Measurements from ENCODE around the gene SASH3.

Gene SASH3

GRCh38 chrX:129798456-129798855 is 18.7 kb downstream of the SASH3 start:
- no peak overlapping the region for H2AFZ ChIP-seq (ENCODE audit: low read depth, low read length, severe bottlenecking)
- TF ChIP-seq EZH2phosphoT487 (conservative IDR thresholded peaks at IDR 0.05; ENCODE audit: low read length) (no peak), CTCF (IDR thresholded peaks at IDR 0.05; ENCODE audit: insufficient read depth, low read length, poor library complexity, severe bottlenecking) (no peak)

GRCh38 chrX:129798888-129799287 is 19.1 kb downstream of the SASH3 start:
- Histone ChIP-seq H3K4me3 (ENCODE audit: insufficient read depth, low read length, poor library complexity, severe bottlenecking) (no peak overlapping the region), H3K27ac (ENCODE audit: low read depth, low read length) (no peak overlapping the region), H3K4me2 (ENCODE audit: low read depth, low read length, poor library complexity, severe bottlenecking) (no peak overlapping the region), H3K36me3 (ENCODE audit: low read length) (no peaks in the 10 kb centered on the region), H3F3A (ENCODE audit: insufficient read depth) (peaks cover 35% of the 10 kb centered on the region), H4K20me1 (ENCODE audit: low read depth, low read length) (no peaks in the 10 kb centered on the region), H2AFZ (ENCODE audit: low read depth, low read length, severe bottlenecking) (no peak overlapping the region), H3K9me2 (replicated peaks; ENCODE audit: insufficient read depth, low read length) (no peaks in the 10 kb centered on the region), H3K9me3 (ENCODE audit: insufficient read depth, low read length) (no peaks in the 10 kb centered on the region), H3K27me3 (ENCODE audit: low read length) (no peaks in the 10 kb centered on the region), H3K79me2 (ENCODE audit: insufficient read depth, low read length) (no peaks in the 10 kb centered on the region), H3K9ac (ENCODE audit: low read length) (no peak overlapping the region)
- TF ChIP-seq EZH2phosphoT487 (conservative IDR thresholded peaks at IDR 0.05; ENCODE audit: low read length): no peak
- no peak for TF ChIP-seq CTCF (IDR thresholded peaks at IDR 0.05; ENCODE audit: insufficient read depth, low read length, poor library complexity, severe bottlenecking)

More at GRCh38 chrX:129798456-129798855, 18.7 kb downstream of the SASH3 start:
- H4K20me1 ChIP-seq (ENCODE audit: low read depth, low read length): no peaks in the 10 kb centered on the region
- H3K4me3 ChIP-seq (ENCODE audit: insufficient read depth, low read length, poor library complexity, severe bottlenecking): no peak overlapping the region
- H3K27ac ChIP-seq (ENCODE audit: low read depth, low read length): no peak overlapping the region
- H3K9ac ChIP-seq (ENCODE audit: low read length): no peak overlapping the region
- H3K4me2 ChIP-seq (ENCODE audit: low read depth, low read length, poor library complexity, severe bottlenecking): no peak overlapping the region
- peaks cover 35% of the 10 kb centered on the region for H3F3A ChIP-seq (ENCODE audit: insufficient read depth)
- no peaks in the 10 kb centered on the region for H3K27me3 ChIP-seq (ENCODE audit: low read length)
- H3K36me3 ChIP-seq (ENCODE audit: low read length): no peaks in the 10 kb centered on the region
- H3K9me2 ChIP-seq (replicated peaks; ENCODE audit: insufficient read depth, low read length): no peaks in the 10 kb centered on the region
- H3K79me2 ChIP-seq (ENCODE audit: insufficient read depth, low read length): no peaks in the 10 kb centered on the region
- H3K9me3 ChIP-seq (ENCODE audit: insufficient read depth, low read length): no peaks in the 10 kb centered on the region

- peaks cover 28% of the 10 kb centered on the region; the same call in 1 of the 2 replicates for H3F3A ChIP-seq (ENCODE audit: insufficient read depth)
- no peak overlapping the region for H2AFZ ChIP-seq (ENCODE audit: low read depth, low read length, severe bottlenecking)
- TF ChIP-seq EZH2phosphoT487 (conservative IDR thresholded peaks at IDR 0.05; ENCODE audit: low read length): no peak
- TF ChIP-seq CTCF (IDR thresholded peaks at IDR 0.05; ENCODE audit: insufficient read depth, low read length, poor library complexity, severe bottlenecking): no peak
- H3K27me3 ChIP-seq (ENCODE audit: low read length): no peaks in the 10 kb centered on the region
- H3K9me3 ChIP-seq (ENCODE audit: insufficient read depth, low read length): no peaks in the 10 kb centered on the region
- H3K79me2 ChIP-seq (ENCODE audit: insufficient read depth, low read length): no peaks in the 10 kb centered on the region
- no peak overlapping the region for H3K4me2 ChIP-seq (ENCODE audit: low read depth, low read length, poor library complexity, severe bottlenecking)
- H4K20me1 ChIP-seq (ENCODE audit: low read depth, low read length): no peaks in the 10 kb centered on the region
- no peaks in the 10 kb centered on the region for H3K36me3 ChIP-seq (ENCODE audit: low read length)
- no peaks in the 10 kb centered on the region for H3K9me2 ChIP-seq (replicated peaks; ENCODE audit: insufficient read depth, low read length)
- H3K4me3 ChIP-seq (ENCODE audit: insufficient read depth, low read length, poor library complexity, severe bottlenecking): no peak overlapping the region
- H3K27ac ChIP-seq (ENCODE audit: low read depth, low read length): no peak overlapping the region
- no peak overlapping the region for H3K9ac ChIP-seq (ENCODE audit: low read length)
These were observed 20.4 kb downstream of the SASH3 start for GRCh38 chrX:129800186-129800585.
